HL-60/S4 treated with phorbol 12-myristate 13-acetate at 8.2 ng/mL for 4 days and 3 days (cell line): Measurements from ENCODE around the gene RAPGEF1.

Experiments used
- in situ Hi-C: fragments of 300-500 bp; cut with MboI; formaldehyde crosslinking; loops from 2 replicates; pipeline ENCODE4 v1.15.0; 2022; ENCODE audit warnings: low sequenced_read_pairs

The RAPGEF1 gene

DNA sequence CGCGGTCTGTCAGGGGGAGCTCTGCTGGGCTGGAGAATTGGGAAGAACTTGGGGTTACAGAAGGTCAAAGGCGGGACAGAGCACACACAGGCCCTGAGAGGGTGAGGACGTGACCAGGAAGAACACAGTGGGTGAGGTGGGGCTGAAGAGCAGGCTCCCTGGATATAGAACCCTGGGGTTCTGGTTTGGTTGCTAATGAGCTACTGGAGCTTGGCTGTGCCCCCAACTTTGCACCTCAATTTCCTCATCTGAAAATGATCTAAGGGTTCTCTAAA, 110.7 kb downstream of the RAPGEF1 start:
- in situ Hi-C loops = no loop called here

DNA sequence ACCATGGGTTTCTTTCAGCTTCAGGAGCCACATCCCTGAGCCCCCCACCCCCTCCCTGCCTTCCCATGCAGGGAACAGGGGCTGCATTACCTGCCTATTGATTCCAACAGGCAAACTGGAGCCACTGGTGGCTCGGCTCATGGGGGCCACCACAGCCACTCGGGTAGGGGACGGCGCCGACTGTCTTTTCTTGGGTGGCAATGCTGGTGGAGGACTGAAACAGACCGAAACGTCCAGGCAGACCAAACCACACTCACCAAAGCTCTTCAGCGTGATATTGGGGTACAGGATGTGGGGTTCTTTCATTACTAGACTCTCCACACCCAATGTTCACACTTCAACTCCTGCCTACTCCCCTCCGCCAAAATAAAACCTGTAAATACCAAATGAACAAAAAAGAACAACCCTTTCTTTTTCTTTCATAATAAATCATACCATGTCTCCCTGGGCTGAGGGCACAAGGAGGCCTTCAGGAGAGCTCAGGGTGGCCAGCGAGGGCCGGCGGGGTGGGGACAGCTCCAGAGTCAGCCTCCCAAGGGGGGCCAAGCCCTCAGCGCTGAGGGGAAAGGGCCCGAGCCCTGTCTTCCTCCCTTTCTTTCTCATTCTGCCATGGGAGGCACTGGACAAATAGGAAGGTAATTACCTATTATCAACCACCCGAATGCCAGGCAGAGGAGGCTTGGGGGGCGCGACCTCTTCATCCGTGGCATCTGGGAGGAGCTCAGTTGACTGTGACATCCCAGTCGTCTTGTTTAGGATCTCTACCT, 111.2 kb downstream of the RAPGEF1 start:
- in situ Hi-C loops = no loop called here

DNA sequence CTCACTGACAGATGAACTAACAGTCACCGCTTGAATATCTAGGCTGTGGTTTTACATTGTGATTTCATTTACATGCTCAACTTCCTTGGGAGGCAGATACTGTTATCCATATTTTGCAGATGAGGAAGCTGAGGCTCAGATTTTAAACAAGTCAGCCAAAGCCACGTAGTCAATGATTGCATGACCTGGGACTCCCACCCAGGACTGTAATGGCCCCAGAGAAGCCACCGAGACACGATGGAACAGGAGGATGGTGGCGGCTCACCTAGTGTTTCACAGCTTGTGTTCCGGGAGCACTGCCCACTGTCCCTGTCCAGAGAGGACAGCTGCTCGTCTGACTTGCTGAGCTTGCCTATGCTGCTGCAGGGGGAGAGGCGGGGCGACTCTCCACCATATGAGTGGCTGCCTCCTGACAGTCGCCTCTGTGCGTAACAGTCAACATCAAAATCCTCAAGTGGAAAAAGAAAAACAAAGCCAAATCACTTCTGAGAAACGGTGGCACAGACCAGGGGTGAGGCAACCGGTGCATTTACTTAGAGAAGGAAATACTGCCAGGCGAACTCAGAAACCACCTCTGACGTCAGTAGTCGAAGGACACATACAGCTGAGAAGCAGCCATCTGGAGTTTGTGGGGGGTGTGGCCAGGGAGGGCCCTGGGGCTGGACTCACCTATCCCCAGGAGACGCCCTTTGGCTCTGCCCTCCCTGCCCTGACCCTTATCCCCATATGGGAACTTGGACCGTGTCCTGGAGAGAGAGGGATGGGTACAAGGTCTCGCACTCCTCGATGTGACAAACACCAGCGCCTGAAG, 112.0 kb downstream of the RAPGEF1 start:
- in situ Hi-C loops = no loop called here

DNA sequence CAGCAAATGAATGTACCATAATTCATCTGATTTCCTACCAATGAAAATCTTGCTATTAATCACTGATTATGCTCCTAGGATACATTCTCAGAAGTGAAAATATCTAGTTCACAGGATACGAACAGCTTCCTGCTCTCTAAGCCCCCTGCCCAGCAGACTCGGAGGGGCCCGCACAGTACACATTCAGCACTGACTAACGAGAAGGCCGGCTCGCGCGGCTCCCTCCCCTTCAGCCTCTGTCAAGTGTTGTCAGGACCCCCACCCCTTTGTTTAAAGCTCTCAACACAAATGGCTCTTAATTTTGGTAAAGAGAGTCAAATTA, 112.6 kb downstream of the RAPGEF1 start:
- in situ Hi-C loops = no loop called here

DNA sequence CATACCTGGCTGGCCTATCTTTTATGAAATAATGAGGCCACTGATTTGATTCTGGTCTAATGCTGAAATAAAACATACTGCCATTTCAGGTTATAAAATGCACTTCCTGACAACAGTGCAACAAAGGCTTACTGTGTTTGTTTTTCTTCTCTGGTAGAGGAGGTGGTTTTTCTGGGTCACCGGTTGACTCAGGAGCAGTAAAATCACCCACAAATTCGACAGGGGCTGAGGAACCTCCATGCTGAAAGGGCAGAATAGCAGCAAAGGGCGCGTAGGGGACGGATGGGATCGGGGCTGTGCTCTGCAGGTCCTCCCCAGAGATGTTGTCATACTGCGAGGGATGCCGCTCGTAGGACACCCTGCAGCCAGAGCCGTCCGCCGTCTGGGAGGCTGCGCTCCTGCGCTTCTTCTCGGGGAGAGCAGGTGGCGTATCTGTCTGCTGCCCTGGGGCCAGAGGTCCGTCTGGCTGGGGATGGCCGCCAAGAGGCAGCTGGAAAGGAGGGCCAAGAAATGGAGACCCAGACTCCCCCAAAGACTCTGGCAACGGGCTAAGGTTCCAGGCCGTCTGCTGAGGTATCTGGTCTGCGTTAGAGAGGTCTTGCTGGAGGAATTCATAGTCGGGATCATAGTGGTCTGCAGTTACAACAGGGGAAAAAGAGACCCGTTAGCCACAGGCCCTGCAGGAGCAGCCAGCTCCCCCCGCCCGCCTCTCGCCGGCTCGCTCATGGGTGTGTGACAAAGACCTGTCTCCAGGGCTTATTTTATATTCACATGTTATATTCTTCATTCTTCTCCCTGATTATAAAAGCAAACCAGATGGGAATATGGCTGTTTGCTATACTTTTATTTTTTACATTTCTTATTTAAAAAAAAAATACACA, 113.8 kb downstream of the RAPGEF1 start:
- in situ Hi-C loops = no loop called here

DNA sequence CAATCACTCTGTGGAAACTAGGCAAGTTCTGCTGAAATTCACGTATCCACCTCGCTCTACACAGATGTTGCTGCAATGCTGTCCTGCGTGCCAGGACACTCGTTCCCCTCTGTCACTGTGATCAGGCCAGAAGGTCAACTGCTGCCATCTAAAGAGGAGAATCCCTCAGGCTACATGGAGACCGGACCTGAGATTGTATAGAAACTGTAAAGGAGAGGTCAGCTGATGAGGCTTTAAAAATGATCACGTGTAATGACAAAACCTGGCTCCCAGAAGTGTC, 114.4 kb downstream of the RAPGEF1 start:
- in situ Hi-C loops = no loop called here

DNA sequence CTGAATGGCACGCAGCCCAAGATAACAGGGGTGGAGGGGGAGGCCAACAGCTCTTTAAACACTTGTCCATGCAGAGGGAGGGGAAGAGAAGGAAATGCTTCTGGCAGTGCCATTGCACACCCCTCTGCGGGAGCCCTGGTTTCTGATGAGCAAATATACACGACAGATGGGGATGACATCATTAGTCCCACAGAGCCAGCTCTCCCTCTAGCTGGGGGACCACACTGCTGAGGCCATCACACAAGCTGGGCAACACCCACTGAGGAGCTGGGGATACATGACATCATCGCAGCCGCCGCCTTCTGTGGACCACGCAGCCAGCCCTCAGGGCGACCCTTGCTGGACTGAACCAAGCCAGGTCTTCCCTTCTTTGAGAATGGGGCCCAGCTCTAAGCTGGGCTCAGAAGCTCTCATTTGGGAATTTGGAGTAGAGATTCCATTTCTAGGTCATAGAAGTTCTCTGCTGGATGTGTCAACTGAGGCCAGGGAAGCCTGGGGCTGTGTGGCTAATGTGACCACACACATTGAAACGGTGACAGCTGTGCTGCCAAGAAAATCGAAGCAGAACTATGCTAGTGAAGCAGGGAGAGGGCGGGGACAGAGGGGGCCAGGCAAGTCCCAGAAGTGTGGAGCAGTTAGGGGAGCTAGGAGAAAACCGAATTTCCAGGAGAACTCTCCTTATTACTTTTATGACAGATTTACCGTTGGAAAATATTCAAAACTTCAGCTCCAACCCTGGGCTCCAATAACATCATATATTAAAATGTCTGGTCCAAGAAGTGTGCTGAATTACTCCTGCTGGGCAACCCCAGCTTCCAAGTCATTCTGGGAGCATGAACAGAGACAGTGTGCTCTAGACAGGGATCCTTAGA, 115.0 kb downstream of the RAPGEF1 start:
- in situ Hi-C loops = no loop called here

DNA sequence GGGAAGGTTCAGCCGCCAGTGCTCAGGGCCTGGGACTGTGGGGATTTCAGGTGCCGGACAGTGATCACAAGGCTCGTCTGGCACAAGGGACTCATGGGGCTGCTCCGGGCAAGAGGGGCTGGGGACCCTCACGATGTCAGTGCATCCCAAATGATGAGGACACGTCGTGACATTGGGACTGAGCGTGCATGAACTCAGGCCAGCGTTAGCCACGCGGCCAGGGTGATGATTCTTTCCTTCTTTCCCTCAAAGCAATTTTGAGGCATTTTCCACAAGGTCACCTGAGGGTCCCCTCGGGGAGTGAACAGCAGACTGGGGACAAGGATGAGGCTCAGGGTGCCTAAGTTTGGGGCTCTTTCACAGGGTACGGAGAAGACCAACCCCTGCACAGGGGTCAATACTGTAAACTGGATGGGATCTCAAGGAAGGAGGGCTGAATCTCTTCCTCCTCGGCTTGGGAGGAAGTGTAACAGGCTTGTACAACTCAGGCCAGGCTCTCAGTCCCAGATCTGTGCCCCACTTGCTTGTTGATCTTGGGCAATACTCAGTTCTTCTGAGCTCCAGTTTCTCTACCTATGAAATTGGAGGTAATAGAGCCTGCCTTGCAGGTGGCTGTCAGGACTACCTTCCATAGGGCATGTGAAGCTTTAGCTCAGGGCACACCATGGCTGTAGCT, 116.1 kb downstream of the RAPGEF1 start:
- in situ Hi-C loops = no loop called here

DNA sequence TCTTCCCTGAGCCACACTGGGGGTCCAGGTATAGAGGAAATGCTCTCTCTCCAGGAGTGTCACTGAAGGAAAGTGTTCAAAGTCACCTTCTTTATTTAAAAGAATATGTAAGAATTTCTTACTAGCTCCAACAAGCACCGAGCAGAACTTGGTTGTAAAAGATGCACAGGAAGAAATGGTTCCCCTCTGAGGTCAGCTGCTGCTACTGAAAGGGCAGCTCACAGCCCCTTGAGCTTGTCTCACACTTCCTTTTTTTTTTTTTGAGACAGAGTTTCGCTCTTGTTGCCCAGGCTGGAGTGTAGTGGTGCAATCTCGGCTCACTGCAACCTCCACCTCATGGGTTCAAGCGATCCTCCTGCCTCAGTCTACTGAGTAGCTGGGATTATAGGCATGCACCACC, 117.4 kb downstream of the RAPGEF1 start:
- in situ Hi-C loops = no loop called here

DNA sequence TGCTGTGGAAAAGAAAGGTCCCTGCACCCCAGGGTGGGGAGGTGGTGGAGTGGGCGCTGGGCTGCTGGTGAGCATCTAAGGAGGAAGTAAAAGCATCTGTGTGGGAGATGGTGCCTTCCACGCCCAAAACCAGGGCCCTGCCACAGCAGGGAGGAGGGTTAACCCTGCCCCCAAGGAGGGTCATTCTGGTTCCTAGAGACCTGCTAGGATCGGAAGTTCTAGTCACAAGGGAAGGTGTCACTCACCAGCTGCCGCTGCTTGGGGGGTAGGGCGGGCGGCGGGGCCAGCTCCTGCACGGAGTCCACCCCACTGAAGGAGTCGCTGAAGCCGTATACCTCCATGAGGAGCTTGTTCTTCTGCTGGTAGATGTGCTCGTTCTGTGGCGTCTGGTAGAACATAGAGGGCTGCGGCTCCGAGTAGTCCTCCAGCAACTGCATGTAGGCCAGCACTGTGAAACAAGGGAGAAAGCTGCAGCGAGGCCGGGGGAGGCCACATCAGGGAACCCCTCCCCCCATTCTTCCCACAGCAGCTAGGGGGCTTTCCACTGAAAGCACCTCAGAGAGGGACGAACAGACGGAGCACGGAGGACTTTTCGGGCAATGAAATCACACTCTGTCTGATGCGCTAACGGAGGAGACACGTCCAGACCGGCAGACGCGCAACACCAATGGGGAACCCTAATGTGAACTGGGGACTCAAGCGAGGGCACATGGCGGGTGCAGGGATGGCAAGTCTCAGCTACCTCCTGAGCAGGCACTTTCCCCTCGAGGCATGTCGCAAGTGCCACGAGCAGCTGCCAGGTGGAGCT, 118.1 kb downstream of the RAPGEF1 start:
- in situ Hi-C loops = no loop called here

DNA sequence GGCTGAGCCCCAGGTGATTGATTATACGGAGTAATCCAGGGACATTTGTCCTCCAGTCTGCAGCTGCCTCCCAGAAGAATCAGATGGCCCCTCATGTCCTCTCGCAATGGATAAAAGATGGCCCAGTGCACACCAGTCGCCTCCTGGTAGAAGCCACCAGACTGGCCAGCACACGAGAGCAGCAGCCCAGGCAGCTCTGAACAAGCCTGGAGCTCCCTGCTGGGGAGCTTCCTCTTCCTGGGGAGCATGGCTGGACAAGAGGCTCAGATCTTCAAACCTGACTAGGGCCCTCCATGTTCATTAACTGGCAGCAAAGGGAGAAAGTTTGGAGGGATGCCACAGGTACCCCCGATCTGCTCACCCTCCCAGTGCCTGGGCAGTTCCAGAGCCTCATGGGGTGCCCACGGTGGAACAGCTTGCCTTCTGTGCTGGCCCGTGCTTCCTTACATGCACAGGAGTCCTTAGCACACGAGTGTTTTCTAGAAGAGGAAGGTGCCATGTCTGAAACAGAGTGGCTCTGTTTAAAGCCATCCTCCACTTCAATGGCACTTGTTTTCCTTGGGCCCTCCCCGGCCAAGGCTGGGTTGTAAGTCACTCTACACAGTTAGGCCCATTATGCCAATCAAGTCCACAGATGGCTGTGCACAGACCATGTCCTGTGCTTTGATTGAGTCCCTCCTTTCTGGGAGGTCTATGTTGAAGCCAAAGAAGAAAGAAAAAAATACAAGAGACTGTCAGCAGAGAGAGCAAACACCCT, 118.9 kb downstream of the RAPGEF1 start:
- in situ Hi-C loops = no loop called here

DNA sequence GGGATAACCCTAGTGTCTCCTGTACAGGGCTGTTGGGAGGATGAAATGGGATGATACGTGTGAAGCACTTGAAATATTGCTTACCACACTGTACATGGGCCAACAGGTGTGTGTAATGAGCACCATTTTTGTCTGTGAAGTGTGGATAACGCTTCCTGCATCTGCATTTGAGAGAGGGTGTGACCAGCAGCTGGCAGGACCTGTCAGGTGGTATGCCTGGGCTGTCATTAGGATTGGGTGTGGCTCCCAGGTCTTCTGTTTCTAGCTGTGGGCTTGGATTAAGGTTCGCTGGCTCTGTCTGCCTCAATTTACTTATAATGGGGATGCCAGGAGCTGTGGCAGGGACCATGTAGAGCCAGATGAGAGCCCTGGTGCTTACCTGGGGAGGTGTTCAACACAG, 120.2 kb downstream of the RAPGEF1 start:
- in situ Hi-C loops = no loop called here

DNA sequence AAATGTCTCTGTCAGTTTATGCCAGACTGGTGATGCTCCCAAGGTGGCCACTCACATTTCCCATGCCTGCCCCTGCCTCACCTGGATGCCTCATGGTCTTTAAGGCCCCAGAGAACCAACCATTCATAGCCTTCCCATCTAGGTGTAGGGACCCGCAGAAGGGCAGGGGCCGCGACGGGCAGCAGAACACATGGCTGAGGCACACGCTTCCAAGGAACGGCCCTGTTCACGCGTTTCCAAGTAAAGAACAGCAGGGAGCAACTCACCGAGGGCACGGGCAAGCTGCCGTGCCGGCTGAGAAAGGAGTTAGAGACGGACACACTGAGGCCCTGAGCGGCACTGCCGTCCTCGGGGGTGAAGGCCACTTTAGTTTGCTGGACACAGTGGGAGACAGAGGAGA, 121.1 kb downstream of the RAPGEF1 start:
- in situ Hi-C loops = no loop called here

DNA sequence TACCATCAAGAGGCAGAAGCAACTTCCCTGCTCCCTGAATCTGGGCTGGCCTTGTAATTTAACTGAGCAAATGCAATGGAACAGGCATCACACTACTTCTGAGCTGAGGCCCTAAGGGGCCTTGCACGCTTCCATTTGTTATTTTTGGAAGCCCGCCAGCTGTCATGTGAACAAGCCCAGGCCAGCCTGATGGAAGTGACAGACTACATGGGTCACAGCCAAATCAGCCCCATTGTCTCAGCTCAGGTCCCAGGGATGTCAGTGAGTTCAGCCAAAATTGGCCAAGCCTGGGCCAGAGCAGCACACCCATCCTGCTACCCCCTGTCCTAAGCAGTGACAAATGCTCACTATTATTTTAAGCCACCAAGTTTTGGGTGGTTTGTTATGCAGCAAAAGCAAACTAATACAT, 121.8 kb downstream of the RAPGEF1 start:
- in situ Hi-C loops = no loop called here

DNA sequence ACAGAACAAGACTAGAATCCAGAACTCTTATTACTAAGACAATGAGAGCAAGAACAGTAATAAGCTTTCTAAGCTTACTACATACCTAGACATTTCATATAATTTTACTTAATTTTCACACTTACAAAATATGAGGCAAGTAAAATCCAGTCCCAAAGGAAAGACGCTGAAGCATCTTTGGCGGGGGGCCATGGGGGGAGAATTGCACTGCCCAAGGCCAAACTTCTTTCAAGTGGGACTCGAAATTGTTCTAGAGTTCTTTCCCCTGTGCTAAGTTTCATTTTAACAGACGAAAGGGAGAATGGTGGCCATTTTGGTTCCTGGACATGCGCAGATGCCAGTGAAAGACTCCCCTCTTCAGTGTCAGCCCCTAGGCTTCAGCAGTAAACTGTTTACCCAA, 122.3 kb downstream of the RAPGEF1 start:
- in situ Hi-C loops = no loop called here

DNA sequence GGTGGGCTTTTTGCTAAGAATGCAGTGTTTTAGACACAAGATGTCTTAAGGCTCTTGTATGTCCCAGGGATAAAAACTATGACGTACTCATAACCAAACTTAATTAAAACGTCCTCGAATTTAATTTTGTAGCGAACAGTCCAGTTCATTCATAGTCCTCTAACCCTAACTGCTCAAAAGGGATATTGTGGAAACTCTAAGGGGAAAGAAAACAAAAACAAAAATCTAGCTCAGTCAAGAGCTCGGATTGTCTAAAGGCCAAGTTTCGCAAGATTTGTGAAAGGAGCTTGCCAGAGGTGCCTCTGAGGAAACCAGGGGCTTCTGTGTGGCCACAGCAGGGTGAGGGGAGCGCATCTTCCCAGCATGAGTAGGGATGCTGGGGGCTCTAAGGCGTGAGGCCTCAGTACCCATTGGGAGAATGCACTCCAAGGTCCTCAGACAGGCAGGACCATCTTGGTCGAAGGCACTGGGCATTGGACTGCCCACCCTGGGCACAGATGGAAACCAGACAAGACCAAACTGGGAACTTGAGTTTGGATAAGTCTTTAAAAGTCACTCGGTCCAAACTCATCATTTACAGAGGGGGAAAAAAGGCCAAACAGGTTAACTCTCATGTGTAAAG, 122.8 kb downstream of the RAPGEF1 start:
- in situ Hi-C loops = no loop called here

DNA sequence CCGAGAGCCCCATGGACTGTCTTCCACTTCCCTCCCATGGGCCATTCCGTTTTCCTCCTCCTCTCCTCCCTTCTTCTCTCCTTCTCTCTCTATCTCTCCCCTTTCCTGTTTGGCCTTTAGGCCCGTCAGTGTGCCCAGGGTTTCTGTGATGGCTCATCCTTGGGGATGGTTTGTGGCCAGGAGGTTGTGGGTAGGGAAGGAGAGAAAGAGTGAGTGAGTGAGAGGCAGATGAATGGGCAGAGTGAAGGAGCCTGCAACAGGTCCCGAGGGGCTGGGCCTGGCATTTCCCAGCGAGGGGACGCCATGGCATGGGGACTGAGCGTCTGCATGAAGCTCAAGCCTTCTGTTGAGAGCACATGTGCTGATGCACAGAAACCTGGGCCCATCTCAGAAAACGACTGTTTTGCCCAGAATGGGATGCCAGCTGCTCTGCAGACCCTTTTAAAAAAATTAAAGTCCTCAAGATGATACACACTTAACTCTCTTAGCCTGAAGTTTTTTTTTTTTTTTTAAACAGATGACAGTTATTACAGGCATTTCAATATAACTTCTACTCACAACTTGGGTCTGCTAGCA, 125.4 kb downstream of the RAPGEF1 start:
- in situ Hi-C loops = no loop called here

DNA sequence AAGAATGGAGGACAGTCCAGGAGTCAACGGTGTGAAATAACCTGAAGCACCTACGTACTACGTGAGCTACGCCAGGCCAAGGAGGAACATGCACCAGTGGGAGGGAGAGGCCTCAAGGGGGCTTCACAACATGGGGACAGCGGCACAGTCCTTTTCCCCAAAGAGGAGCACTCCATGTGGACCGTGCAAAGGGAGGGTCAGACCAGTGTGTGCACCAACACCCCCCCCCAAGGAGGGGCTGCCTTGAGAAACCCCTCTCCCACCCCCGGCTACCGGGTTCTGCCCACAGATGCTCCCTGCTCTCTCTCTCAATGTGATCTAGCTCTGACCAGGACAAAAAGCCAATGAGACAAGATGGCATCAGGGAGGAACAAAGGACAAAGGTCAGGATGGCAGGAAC, 126.0 kb downstream of the RAPGEF1 start:
- in situ Hi-C loops = no loop called here
